Endothelial cell of coronary artery (primary cell): ENCODE measurements around the gene A1CF. TPM values are rescaled to one million over a fixed set of nuclear protein-coding genes. Genes with fewer than 3 reads are reported as not detected.

Experiments
- total RNA-seq: library from RNA; depleted of rRNA; stranded (reverse); fragments of >200 nt; gene quantifications from 2 replicates; pipeline ENCODE4 v1.2.3, GENCODE V29; 2014

Gene A1CF, protein sequence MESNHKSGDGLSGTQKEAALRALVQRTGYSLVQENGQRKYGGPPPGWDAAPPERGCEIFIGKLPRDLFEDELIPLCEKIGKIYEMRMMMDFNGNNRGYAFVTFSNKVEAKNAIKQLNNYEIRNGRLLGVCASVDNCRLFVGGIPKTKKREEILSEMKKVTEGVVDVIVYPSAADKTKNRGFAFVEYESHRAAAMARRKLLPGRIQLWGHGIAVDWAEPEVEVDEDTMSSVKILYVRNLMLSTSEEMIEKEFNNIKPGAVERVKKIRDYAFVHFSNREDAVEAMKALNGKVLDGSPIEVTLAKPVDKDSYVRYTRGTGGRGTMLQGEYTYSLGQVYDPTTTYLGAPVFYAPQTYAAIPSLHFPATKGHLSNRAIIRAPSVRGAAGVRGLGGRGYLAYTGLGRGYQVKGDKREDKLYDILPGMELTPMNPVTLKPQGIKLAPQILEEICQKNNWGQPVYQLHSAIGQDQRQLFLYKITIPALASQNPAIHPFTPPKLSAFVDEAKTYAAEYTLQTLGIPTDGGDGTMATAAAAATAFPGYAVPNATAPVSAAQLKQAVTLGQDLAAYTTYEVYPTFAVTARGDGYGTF
- total RNA-seq = not detected in 2 replicates

DNA sequence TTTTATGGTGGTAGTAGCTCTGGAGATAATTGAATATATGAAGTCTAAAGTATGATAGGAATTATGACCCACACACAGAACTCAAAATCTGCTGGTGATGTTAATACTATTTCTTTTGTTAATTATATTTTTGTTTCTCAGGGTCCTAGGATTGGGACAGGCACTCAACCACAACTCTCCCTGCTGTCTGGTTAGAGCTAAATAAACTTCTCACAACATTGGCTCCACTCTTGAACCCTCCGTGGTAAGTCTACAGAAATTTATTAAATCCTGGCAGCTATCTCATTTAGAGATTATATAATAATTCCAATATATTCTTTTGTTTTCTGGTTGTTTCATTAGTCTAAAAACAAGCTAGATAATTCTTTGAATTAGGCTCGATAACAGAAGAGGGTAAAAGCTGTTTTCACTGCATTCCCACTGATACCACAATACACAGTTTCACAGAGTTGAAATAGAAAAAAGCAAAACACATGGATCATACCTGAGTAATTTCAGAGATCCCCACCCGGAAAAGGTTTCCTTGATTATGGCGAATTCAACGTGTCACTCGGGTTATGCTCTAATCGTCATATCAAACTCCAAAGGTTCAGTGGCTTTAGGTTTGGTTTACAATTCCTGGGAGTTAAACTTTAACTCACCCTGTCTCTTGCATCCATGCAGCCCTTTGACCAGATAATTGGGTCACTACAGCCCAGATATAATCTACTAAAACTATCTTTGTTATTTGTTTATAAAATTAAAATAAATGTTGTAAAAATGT lies at the start of gene A1CF:
Gene A1CF, minus strand, starts transcription at position 531 of the 763 bp plus-strand sequence. CDS start 25,687 bp downstream, outside the sequence.

Other genes starting within 250 kb of the A1CF start
- gene ASAH2B, start 145.7 kb downstream of the A1CF start, total RNA-seq = 1.4 and 1.6 TPM in 2 replicates
- 1.9 and 3.9 TPM in 2 replicates for gene PRKG1, start 188.9 kb upstream of the A1CF start, total RNA-seq